Measurements from ENCODE around the gene NUDT14.

- TF ChIP-seq POLR2A (IDR thresholded peaks at IDR 0.05; ENCODE audit: extremely low read depth, insufficient read length) (no peak), MYC (IDR thresholded peaks at IDR 0.05; ENCODE audit: low read depth, low read length) (no peak)
- TF ChIP-seq, protein P1, sequence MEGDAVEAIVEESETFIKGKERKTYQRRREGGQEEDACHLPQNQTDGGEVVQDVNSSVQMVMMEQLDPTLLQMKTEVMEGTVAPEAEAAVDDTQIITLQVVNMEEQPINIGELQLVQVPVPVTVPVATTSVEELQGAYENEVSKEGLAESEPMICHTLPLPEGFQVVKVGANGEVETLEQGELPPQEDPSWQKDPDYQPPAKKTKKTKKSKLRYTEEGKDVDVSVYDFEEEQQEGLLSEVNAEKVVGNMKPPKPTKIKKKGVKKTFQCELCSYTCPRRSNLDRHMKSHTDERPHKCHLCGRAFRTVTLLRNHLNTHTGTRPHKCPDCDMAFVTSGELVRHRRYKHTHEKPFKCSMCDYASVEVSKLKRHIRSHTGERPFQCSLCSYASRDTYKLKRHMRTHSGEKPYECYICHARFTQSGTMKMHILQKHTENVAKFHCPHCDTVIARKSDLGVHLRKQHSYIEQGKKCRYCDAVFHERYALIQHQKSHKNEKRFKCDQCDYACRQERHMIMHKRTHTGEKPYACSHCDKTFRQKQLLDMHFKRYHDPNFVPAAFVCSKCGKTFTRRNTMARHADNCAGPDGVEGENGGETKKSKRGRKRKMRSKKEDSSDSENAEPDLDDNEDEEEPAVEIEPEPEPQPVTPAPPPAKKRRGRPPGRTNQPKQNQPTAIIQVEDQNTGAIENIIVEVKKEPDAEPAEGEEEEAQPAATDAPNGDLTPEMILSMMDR (IDR thresholded peaks at IDR 0.05; ENCODE audit: low read depth, low read length): no peak
- TF ChIP-seq, protein P2, sequence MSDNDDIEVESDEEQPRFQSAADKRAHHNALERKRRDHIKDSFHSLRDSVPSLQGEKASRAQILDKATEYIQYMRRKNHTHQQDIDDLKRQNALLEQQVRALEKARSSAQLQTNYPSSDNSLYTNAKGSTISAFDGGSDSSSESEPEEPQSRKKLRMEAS (IDR thresholded peaks at IDR 0.05; ENCODE audit: low read depth, low read length): no peak
Observed at GRCh38 chr14:105136401-105137322, 44.5 kb downstream of the NUDT14 start.

Measured in NB4 (cell line).